Mammary epithelial cell (primary cell): ENCODE measurements around the gene C3orf18.

Experiments used
- EZH2 ChIP-seq: IDR thresholded peaks from 2 replicates; pipeline ENCODE4 v1.6.1; 2012; ENCODE audit warnings: low read length, inconsistent platforms, borderline replicate concordance
- TF ChIP-seq, protein P1 (sequence below), 2 donors: IDR thresholded peaks in 1 of 2; conservative IDR thresholded peaks in 1 of 2; 2 replicates each; pipeline ENCODE4 v1.5.1; 2011 to 2012; ENCODE audit warnings: inconsistent platforms in 2 of 2, low read length in 2 of 2, mild to moderate bottlenecking in 2 of 2, control low read depth in 1 of 2, low read depth in 1 of 2; ENCODE audit not compliant: insufficient read depth in 1 of 2; ENCODE audit errors: extremely low read depth in 1 of 2

DNA sequence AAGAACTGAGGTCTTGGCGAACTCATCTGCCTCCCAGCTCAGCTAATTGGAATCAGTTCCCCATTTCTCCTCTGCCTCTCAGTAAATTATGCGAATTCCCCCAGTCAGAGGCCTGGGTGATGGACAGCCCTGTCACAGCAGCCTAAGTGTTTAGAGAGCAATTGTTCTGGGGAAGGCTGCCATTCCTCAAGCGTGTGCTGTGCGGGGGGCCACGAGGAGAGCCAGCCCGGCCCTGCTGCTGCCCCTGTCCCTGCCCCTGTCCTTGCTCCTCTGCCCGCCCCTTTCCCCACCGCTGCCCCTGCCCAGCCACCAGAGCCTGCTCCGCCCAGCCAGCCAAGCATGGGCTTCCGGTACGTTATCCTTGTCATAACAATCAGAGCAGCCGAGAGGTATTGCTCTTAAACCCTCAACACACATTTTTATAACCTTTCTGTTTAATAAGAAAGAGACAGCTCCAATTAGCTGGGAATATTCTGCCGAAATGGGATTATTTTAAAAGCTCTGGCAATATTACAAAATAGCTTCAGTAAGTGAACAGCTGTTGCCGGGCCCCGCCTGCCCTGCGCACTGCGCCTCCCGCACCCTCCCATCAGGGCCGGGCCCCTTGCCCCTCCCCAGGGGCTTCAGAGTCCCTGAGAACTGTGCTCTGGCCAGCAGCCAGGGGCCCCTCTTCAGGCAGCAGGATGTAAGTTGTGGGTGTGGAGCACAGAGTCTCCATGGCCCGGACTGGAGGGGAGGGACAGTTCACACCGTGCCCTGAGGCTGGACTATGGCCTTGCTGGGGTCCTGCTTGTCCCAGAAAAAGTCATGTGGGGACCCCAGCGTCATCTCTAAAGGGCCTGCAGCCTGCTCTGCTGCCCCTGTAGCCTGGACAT is 51.7 kb downstream of the C3orf18 start:
- TF ChIP-seq, protein P1, sequence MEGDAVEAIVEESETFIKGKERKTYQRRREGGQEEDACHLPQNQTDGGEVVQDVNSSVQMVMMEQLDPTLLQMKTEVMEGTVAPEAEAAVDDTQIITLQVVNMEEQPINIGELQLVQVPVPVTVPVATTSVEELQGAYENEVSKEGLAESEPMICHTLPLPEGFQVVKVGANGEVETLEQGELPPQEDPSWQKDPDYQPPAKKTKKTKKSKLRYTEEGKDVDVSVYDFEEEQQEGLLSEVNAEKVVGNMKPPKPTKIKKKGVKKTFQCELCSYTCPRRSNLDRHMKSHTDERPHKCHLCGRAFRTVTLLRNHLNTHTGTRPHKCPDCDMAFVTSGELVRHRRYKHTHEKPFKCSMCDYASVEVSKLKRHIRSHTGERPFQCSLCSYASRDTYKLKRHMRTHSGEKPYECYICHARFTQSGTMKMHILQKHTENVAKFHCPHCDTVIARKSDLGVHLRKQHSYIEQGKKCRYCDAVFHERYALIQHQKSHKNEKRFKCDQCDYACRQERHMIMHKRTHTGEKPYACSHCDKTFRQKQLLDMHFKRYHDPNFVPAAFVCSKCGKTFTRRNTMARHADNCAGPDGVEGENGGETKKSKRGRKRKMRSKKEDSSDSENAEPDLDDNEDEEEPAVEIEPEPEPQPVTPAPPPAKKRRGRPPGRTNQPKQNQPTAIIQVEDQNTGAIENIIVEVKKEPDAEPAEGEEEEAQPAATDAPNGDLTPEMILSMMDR (conservative IDR thresholded peaks at IDR 0.05 in 1 of 2, IDR thresholded peaks at IDR 0.05 in 1 of 2; ENCODE audit: extremely low read depth in 1 of 2, insufficient read depth in 1 of 2, low read depth in 1 of 2, low read length in 2 of 2): no peak
- no peak for TF ChIP-seq EZH2
